ENCODE results near the gene COMMD8.

- no peak for TF ChIP-seq CTCF (IDR thresholded peaks at IDR 0.05)
- no peak for TF ChIP-seq POLR2A (IDR thresholded peaks at IDR 0.05)
Measured at GRCh38 chr4:47468706-47469365, 5.3 kb upstream of the COMMD8 start.

All from heart left ventricle (tissue), 13 donors.